ENCODE data around the gene SLITRK1.

The SLITRK1 gene

DNA sequence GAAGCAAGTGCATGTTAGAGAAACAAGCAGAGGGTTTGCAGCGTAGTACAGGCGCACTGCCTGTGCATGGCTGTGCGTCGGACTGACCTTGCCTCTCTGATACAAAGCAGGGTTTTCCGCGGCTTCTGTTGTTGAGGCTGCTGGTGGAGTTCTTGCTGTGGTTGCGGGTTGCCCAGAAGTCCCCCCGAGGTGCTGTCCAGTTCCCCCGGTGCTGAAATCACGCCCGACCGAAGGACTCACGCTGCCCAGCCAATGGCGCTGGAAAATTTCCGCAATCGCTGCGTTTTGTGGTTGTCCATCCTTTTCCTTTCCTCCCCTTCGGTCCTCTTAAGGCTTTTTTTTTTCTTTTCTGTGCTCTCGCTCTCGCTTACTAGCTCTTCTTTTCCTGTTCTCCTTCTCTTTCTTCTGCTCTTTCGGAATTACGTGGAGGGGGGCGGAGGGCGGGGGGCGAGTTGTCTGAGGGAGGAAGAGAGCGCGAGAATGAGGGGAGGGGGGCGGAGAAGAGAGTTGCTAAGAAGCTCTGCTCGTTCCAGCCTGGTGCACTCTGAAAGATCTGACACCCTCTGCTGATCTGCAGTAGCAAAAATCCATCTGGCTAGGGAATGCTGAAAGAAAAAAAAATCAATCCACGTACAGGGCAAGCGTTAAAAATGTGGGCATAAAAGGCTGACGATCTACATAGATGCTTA, at the start of gene SLITRK1:
SLITRK1 (minus strand) TSS at position 558 of the 689 bp plus-strand sequence. CDS start 967 bp downstream, outside the sequence.
- no peak for DNase-seq

DNA sequence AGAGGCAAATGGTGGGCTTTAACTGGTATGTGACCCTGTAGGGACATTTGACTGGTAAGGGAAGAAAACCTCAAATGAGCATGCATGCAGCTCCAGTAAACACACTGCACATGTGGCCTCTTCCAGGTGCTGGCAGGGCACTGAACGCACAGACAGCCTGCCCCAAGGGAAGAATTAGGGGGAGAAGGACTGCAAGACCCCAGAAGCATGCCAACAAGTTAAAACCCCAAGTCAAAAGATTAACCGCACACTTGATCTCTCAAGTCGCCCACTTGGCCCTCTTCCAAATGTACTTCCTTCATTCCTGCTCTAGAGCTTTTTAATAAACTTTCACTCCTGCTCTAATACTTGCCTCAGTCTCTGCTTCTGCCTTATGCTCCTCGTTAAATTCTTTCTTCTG, 46.9 kb upstream of the SLITRK1 start:
- no peak for DNase-seq

GRCh38 chr13:83919775-83920174, 37.5 kb upstream of the SLITRK1 start:
- no peak for DNase-seq

DNA sequence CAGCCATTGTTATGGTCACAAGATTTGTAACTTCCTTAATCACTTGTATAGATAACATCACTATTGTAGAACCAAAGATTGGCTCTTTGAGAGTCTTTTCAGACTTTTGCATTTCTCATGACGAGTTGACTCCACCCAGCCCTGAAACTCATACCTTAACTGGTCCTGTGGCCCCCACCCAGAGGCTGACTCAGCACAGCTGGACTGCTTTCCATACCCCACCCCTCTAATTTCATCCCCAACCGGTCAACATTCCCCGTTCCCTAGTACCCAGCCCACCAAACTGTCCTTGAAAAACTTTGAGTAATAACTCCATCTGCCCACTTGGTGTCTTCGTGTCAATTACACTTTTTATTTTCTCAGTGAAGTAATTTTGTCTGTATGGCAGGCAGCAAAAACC, 32.1 kb upstream of the SLITRK1 start:
- DNase-seq: no peak

- DNase-seq: no peak
Measured at GRCh38 chr13:83907196-83907989, 25.1 kb upstream of the SLITRK1 start.

DNA sequence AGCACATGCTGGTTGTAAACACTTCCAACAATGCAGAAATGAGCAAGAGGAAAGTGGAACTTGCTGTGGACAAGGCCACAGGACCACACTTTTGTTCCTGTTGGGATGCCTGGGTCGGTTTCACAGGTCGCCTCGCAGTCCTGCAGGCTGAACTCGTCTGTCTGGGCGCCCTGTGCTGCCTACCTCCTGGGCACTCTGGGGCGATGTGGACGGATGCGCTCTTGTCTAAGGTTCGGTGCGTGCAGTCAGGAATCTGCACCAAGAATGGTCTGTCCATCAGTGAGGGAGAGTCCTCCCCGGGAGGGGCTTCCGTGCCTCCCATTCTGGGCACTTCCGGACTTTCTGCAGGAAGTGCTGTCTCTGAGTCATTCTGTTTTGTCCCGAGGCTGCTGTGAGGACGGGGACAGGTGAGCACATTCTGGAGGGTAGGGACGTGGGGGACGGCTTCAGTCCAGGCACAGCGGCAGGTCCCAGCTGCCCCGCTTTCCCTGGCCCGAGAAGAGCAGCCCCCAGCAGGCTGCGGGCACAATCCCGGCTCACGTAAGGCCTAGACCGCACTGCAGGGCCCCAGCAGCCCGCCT, 24.1 kb upstream of the SLITRK1 start:
- no peak for DNase-seq

- no peak for DNase-seq
Measured at GRCh38 chr13:83905641-83906040, 23.4 kb upstream of the SLITRK1 start.

- DNase-seq: no peak
Measured at GRCh38 chr13:83895994-83896580, 13.8 kb upstream of the SLITRK1 start.

GRCh38 chr13:83890358-83890757, 8.1 kb upstream of the SLITRK1 start:
- no peak for DNase-seq

DNA sequence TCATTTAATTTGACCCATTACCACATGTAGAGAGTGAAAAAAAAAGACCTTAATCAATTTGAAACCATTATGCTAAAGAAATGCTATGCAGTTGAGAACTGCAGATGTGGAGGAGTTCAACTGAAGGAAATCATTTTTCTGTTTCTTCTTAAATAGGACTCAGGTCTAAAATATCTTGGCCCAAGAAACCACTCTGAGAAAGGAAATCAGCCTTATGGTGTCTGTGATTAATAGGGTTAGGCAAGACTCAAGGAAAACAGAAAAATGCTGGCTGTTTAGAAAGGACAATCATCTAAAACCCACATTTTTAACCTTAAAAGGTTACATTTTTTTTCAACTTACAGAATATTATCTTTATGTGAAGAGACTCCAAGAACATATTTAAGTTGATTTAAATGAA, 1.9 kb upstream of the SLITRK1 start:
- DNase-seq: no peak

DNA sequence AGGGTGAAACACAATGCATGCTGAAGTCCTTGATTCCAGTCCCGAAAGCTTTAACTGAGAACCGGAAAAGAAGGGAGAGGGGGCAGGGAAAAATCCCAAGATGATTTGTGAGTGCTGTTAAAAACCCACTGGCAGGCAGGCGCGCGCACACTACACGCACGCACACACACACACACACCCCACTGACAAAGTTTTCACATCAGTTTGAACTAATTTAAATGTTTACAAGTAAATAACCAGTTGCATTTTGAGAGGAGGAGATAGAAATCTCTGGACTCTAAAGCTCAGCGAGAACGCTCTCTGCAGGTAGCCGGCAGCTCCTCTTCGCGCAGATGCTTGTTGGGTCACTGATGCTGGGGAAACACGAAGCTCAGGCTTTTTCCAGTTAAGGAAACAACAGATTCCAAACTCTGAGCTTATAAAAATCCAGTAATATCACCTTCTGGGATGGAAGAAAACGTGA, 818 bp upstream of the SLITRK1 start:
- DNase-seq: no peak

DNA sequence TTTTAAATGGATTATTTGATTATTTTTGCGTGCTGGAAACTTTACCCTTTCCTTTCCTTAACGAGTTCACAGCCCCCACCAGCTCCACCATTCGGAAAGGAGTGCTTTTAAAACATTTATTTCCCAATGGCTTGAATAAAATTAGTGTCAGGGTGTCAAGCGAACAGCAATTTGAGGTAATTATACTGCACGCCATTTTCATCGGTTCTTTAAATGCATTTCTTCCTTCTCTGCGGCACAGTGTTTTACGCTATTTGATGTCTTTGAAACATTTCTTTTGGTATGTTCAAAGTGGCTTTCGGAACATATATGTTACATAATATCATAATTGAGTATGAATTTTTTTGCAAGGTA, 309 bp upstream of the SLITRK1 start:
- DNase-seq: no peak

DNA sequence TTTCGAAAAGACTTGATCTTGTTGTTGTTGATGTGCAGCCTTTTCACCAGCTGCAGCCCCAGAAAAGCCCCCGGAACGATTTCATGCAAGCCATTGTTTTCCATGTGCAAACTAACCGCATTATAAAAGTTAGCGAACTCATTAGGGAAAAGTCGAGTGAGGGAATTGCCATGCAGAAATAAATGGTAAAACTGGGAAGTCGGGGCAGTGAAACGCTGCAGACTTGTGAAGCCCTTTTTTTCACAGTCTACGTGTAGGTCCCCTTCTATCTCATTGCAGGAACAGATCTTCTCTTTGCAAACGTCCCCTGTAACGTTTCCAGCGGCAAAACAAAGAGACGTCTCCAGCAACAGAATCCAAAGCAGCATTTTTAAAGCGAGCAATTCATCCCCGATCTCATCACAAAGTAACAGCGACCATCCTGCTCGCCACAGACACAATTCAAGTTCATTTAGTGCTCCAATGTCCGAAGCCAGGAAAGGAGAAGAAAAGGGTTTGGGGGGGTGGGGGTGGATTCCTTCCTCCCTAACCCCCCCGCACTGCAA, 1.1 kb downstream of the SLITRK1 start:
- no peak for DNase-seq

DNA sequence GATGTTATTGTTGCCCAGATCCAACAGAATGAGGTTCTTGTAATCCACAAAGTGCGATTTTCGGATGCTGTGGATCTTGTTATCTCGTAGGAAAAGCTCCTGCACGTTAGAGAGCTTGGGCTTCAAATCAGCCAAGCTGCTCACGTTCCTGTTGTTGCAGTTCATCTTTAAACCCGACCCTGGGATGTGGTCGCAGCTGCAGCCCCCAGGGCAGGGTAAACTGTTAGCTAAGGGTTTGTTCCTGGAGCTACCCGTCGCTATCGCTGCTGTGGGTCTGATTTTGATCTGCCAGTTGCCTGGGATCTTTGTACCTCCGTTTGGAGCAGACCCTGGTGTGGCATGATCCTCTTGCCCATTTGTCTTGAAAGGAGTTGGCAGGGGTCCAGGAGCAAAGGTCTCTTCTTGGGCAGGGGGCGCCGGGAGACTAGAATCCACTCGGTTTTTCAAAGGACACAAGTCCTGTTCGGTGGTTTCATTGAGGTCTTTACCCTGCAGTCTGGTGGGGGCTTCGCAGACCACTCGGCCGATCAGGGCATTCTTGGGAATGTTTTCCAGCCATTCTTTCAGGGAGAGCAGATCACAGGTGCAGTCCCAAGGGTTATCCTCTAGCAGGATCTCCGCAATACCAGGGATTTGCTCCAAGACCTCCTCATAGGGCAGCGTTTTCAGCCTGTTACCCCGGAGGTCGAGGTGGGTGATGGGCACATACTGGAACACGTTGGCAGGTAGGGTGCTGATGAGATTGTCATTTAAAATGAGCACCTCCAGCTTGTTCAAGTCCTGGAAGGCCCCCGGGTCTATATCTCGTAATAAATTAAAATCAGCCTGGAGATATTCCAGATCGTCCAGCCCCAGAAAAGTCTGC, 1.8 kb downstream of the SLITRK1 start:
- DNase-seq: no peak

DNA sequence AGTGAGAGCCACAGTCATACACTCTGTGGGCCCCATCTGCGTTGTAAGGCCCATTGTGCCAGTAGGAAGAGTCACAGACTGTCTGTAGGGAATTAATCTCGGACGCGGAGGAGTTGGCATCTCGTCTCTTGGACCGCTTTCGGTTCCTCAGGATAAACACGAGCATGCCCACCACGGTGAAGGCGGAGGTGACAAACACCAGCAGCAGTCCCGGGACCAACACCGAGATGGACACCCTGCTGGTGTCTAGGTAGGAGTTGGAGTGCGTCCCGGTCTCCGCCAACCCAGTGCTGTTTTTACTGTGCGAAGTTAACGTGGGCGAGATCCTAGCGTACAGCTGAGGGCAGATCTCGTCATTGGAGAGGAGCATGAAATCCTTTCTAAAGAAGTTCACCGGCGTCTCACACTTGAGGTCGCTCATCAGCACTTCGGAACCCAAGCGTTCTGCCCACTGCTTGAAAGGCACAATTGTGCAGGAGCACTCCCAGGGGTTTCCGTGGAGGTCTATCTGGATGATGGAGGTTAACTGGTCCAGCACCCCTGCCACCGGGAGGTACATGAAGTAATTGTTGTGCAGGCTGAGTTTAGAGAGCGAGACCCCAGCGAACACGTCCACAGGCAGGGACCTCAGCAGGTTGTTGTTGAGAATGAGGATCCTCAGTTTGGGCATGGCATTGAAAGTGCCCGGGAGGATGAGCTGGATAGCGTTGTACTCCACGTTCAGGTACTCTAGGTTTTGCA, 2.7 kb downstream of the SLITRK1 start:
- no peak for DNase-seq

DNA sequence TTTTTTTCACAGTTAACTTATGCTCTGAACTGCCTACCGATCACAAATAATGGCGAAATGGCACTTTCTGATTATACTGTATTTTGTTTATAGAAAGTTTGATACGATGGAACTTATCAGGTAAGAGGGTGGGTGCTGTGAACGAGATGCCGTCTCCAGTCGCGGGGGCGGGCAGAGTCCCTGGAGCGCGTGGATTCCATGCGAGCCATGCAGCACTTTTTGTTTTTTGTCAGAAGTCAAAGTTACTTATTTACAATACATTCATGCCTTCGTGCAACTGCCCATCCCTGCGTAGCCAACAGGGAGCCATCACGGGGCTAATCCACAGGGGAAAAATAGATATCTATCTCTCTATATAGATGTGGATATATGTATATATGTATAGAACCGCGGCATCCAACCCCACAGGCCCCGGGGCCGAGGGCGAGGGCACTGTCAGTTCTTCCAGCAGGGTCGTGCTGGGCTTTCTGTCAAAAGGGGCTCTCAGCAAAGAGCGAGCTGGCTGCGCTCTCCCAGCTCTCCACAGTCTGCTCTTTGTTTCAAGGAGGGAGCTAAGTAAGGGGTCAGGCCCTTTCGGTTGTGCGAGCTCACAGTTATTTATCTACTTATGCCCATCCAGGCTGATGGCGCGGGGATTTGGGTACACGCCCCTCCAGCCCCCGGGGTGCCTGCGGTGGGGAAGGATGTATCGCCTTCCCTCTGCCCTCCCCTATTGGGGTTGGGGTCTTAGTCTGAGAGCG, 3.4 kb downstream of the SLITRK1 start:
- no peak for DNase-seq

- no peak for DNase-seq
Measured at GRCh38 chr13:83877651-83878355, 4.5 kb downstream of the SLITRK1 start.

- DNase-seq: no peak
Measured at GRCh38 chr13:83876546-83876945, 5.7 kb downstream of the SLITRK1 start.

- no peak for DNase-seq
Measured at GRCh38 chr13:83867708-83868107, 14.6 kb downstream of the SLITRK1 start.
